Endothelial cell of umbilical vein (primary cell): ENCODE data around the gene TMEM273. TPM values are rescaled to one million over a fixed set of nuclear protein-coding genes. Genes with fewer than 3 reads are reported as not detected.

Experiments used
- BruUV-seq: library from RNA; stranded (reverse); fragments of 400-500 nt; replicated peaks from 2 replicates; lab custom pipeline; 2021; lab: Mats Ljungman, UMichigan
- CTCF ChIA-PET: fragments of 300-600, 350-600 bp; sonication (Branson Sonifier 250); formaldehyde crosslinking; loops from one replicate; lab custom pipeline; 2021; ENCODE audit warnings: antibody characterized with exemption, inconsistent platforms; lab: Charles Lee
- POLR2A ChIA-PET: fragments of 300-600, 350-600 bp; sonication (Branson Sonifier 250); formaldehyde crosslinking; loops from one replicate; lab custom pipeline; 2021; ENCODE audit warnings: antibody characterized with exemption, inconsistent platforms; lab: Charles Lee
- DNase-seq: peaks from one replicate; pipeline ENCODE4 v3.0.0-alpha.2; 2011; ENCODE audit warnings: low read depth, low spot score
- FAIRE-seq: peaks from 2 replicates; lab custom pipeline; 2011; peaks lifted over from hg19 to GRCh38; lab: Jason Lieb, UNC
- H2AFZ ChIP-seq: 2 replicates; pipeline ENCODE4 v1.6.0; 2012; ENCODE audit warnings: low read depth, low read length, control low read depth, inconsistent platforms
- H3K27ac ChIP-seq: 2 replicates; pipeline ENCODE4 v1.5.1; 2011; ENCODE audit warnings: low read depth, mild to moderate bottlenecking, control low read depth, low read length, moderate library complexity; ENCODE audit not compliant: insufficient read depth
- H3K27me3 ChIP-seq, 2 experiments: 2 replicates each; pipeline versions ENCODE4 v1.6.0 to v1.6.1; 2011; ENCODE audit warnings: low read length in 2 of 2, mixed read lengths in 1 of 2; ENCODE audit not compliant: control insufficient read depth in 2 of 2, insufficient read depth in 2 of 2
- H3K36me3 ChIP-seq, 2 experiments: 2 replicates in 1 of 2; 3 replicates in 1 of 2; pipeline ENCODE4 v1.5.1; 2011; ENCODE audit warnings: low read length in 2 of 2, mild to moderate bottlenecking in 1 of 2, moderate library complexity in 1 of 2; ENCODE audit not compliant: control insufficient read depth in 2 of 2, insufficient read depth in 2 of 2; ENCODE audit errors: extremely low read depth in 1 of 2
- H3K4me1 ChIP-seq: 3 replicates; pipeline ENCODE4 v1.5.1; 2011; ENCODE audit warnings: mild to moderate bottlenecking, low read length; ENCODE audit not compliant: control insufficient read depth, insufficient read depth; ENCODE audit errors: extremely low read depth
- H3K4me2 ChIP-seq: 2 replicates; pipeline ENCODE4 v1.6.1; 2011; ENCODE audit warnings: low read length, control low read depth, mixed read lengths; ENCODE audit not compliant: insufficient read depth
- H3K4me3 ChIP-seq, 3 experiments: fragments of 200-600 bp in 1 of 3; sonication (generic), shearing (Covaris generic) in 1 of 3; replicated peaks in 1 of 3; 2 replicates each; pipeline ENCODE4 v1.5.1; 2011 to 2016; ENCODE audit warnings: control low read depth in 3 of 3, low read length in 3 of 3, mild to moderate bottlenecking in 2 of 3, inconsistent platforms in 1 of 3, low read depth in 1 of 3, moderate library complexity in 1 of 3; ENCODE audit not compliant: insufficient read depth in 1 of 3
- H3K79me2 ChIP-seq: 2 replicates; pipeline ENCODE4 v1.6.0; 2012; ENCODE audit warnings: low read length, inconsistent platforms; ENCODE audit not compliant: control insufficient read depth, insufficient read depth
- H3K9ac ChIP-seq: replicated peaks from 2 replicates; pipeline ENCODE3; 2011; ENCODE audit warnings: low read length, control low read depth; ENCODE audit not compliant: insufficient read depth; ENCODE audit errors: extremely low read depth
- H3K9me1 ChIP-seq: replicated peaks from 3 replicates; pipeline ENCODE4 v1.6.0; 2011; ENCODE audit warnings: mild to moderate bottlenecking, low read length; ENCODE audit not compliant: control insufficient read depth, insufficient read depth; ENCODE audit errors: extremely low read depth
- H3K9me3 ChIP-seq: replicated peaks from 2 replicates; pipeline ENCODE4 v1.5.1; 2012; ENCODE audit warnings: low read length, inconsistent platforms; ENCODE audit not compliant: control insufficient read depth, insufficient read depth
- H4K20me1 ChIP-seq: replicated peaks from 2 replicates; pipeline ENCODE3; 2011; ENCODE audit warnings: mild to moderate bottlenecking, low read length; ENCODE audit not compliant: control insufficient read depth, insufficient read depth; ENCODE audit errors: extremely low read depth
- EZH2 ChIP-seq: IDR thresholded peaks from 2 replicates; pipeline ENCODE4 v1.6.1; 2012; ENCODE audit warnings: borderline replicate concordance, low read depth, mild to moderate bottlenecking, moderate library complexity, low read length, inconsistent platforms; ENCODE audit not compliant: severe bottlenecking
- FOS ChIP-seq: IDR thresholded peaks from 2 replicates; pipeline ENCODE4 v1.6.1; 2011; ENCODE audit warnings: mild to moderate bottlenecking, low read length, moderate library complexity, borderline replicate concordance; ENCODE audit not compliant: insufficient read depth
- GATA2 ChIP-seq: IDR thresholded peaks from 2 replicates; pipeline ENCODE4 v1.7.0; 2011; ENCODE audit warnings: low read depth, mild to moderate bottlenecking, moderate library complexity, mixed read lengths, low read length; ENCODE audit not compliant: insufficient read length, insufficient read depth
- JUN ChIP-seq: IDR thresholded peaks from 2 replicates; pipeline ENCODE4 v1.6.1; 2011; ENCODE audit warnings: borderline replicate concordance, low read depth; ENCODE audit not compliant: insufficient read length, insufficient read depth
- MYC ChIP-seq: IDR thresholded peaks from one replicate; pipeline ENCODE4 v1.6.1; 2011; ENCODE audit warnings: mild to moderate bottlenecking, low read depth, low read length
- POLR2A ChIP-seq: IDR thresholded peaks from 2 replicates; pipeline ENCODE4 v1.6.1; 2012; ENCODE audit warnings: low read depth, mild to moderate bottlenecking, control low read depth, low read length
- POLR2AphosphoS5 ChIP-seq: IDR thresholded peaks from 2 replicates; pipeline ENCODE4 v1.6.1; 2012; ENCODE audit warnings: low read depth, mild to moderate bottlenecking, control low read depth, low read length, moderate library complexity; ENCODE audit not compliant: insufficient read depth
- dilution Hi-C: fragments of 300-500 bp; cut with MboI; formaldehyde crosslinking; loops from one replicate; pipeline ENCODE4 v1.15.0; 2019; ENCODE audit warnings: low sequenced_read_pairs; ENCODE audit not compliant: extremely low pct_ligation_motif_present
- intact Hi-C: fragments of 100-400 bp; cut with micrococcal nuclease; formaldehyde crosslinking; loops from one replicate; pipeline ENCODE4 v1.10.0; 2022
- polyA plus RNA-seq, 4 experiments: library from polyadenylated mRNA; depleted of rRNA in 3 of 4; stranded (reverse) in 3 of 4; unstranded in 1 of 4; fragments of >200 nt; gene quantifications; 2 replicates each; pipeline versions ENCODE4 v1.2.1 to v1.2.3, GENCODE V29; 2011 to 2012; ENCODE audit warnings: missing spikeins in 1 of 4
- total RNA-seq: library from RNA; stranded (reverse); gene quantifications from 2 replicates; pipeline ENCODE4 v1.2.3, GENCODE V29; 2021
- TF ChIP-seq, protein P1 (sequence below), 2 donors: IDR thresholded peaks; 1 replicate in 1 of 2; 2 replicates in 1 of 2; pipeline ENCODE4 v1.5.1; 2011; ENCODE audit warnings: low read length in 2 of 2, mild to moderate bottlenecking in 2 of 2, moderate library complexity in 2 of 2, control low read depth in 1 of 2, inconsistent platforms in 1 of 2, low read depth in 1 of 2; ENCODE audit not compliant: insufficient read depth in 1 of 2; ENCODE audit errors: extremely low read depth in 1 of 2
- TF ChIP-seq, protein P2 (sequence below): IDR thresholded peaks from 2 replicates; pipeline ENCODE4 v1.6.1; 2011; ENCODE audit not compliant: insufficient read depth, insufficient read length

TMEM273 gene
- total and polyA plus RNA-seq, 2 donors (not counting 3 experiments of a cell fraction or from before 2014, with no cell fraction given) = 1.9 to 3.7 TPM

- peaks cover 0 to 4% of the 10 kb centered on the region in 2 experiments for H3K27me3 ChIP-seq
- intact Hi-C loops = no loop called here
- no peaks in the 10 kb centered on the region for H3K4me1 ChIP-seq
- no peaks in the 10 kb centered on the region for H3K36me3 ChIP-seq
- dilution Hi-C loops = no loop called here
- no peaks in the 10 kb centered on the region for H3K9me3 ChIP-seq
- FAIRE-seq (no peak), DNase-seq (no peak)
- BruUV-seq = no TSS peak
- ChIA-PET CTCF (interaction anchor here (1.2 kb wide), 1 partner anchor 9 kb away, joined by 3 read pairs; no protein-coding TSS in a partner anchor), POLR2A (no interaction called here)
- H3K79me2 ChIP-seq = no peaks in the 10 kb centered on the region
- H2AFZ ChIP-seq = no peak overlapping the region
- H3K4me2 ChIP-seq = no peak overlapping the region
- H3K9me1 ChIP-seq = no peaks in the 10 kb centered on the region
- no peak overlapping the region for H3K4me3 ChIP-seq
- TF ChIP-seq EZH2 (no peak), POLR2AphosphoS5 (no peak), POLR2A (no peak), MYC (no peak), GATA2 (no peak), JUN (no peak), FOS (no peak)
- TF ChIP-seq, protein P1, sequence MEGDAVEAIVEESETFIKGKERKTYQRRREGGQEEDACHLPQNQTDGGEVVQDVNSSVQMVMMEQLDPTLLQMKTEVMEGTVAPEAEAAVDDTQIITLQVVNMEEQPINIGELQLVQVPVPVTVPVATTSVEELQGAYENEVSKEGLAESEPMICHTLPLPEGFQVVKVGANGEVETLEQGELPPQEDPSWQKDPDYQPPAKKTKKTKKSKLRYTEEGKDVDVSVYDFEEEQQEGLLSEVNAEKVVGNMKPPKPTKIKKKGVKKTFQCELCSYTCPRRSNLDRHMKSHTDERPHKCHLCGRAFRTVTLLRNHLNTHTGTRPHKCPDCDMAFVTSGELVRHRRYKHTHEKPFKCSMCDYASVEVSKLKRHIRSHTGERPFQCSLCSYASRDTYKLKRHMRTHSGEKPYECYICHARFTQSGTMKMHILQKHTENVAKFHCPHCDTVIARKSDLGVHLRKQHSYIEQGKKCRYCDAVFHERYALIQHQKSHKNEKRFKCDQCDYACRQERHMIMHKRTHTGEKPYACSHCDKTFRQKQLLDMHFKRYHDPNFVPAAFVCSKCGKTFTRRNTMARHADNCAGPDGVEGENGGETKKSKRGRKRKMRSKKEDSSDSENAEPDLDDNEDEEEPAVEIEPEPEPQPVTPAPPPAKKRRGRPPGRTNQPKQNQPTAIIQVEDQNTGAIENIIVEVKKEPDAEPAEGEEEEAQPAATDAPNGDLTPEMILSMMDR (IDR thresholded peaks at IDR 0.05; ENCODE audit: extremely low read depth in 1 of 2, insufficient read depth in 1 of 2, low read depth in 1 of 2, low read length in 2 of 2) = no peak
- TF ChIP-seq, protein P2, sequence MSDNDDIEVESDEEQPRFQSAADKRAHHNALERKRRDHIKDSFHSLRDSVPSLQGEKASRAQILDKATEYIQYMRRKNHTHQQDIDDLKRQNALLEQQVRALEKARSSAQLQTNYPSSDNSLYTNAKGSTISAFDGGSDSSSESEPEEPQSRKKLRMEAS = no peak
- H3K9ac ChIP-seq = no peak overlapping the region
- H3K27ac ChIP-seq = no peak overlapping the region
- no peaks in the 10 kb centered on the region for H4K20me1 ChIP-seq
Measured at GRCh38 chr10:49170632-49171325, 17.4 kb downstream of the TMEM273 start.
